ENCODE measurements around the gene CARD11. TPM values are rescaled to one million over a fixed set of nuclear protein-coding genes. Genes with fewer than 3 reads are reported as not detected.

Gene CARD11
- total and polyA plus RNA-seq, 2 donors (not counting 1 experiment from before 2014, with no cell fraction given), result 0.02 TPM; not detected in 1

- Histone ChIP-seq H3K79me2 (ENCODE audit: control insufficient read depth, insufficient read depth, low read length) (no peaks in the 10 kb centered on the region), H3K4me1 (ENCODE audit: control insufficient read depth, extremely low read depth, insufficient read depth, low read length) (no peaks in the 10 kb centered on the region), H4K20me1 (ENCODE audit: control insufficient read depth, extremely low read depth, insufficient read depth, low read length) (no peaks in the 10 kb centered on the region), H3K9me3 (ENCODE audit: control insufficient read depth, insufficient read depth, low read depth, low read length) (no peaks in the 10 kb centered on the region), H3K27me3 (ENCODE audit: control insufficient read depth, insufficient read depth, low read length) (no peaks in the 10 kb centered on the region), H3K9ac (ENCODE audit: insufficient read depth, low read length) (no peak overlapping the region), H3K4me3 (replicated peaks in 1 of 4; ENCODE audit: control extremely low read depth in 1 of 4, insufficient read depth in 1 of 4, low read depth in 3 of 4, low read length in 4 of 4) (no peak overlapping the region), H3K4me2 (ENCODE audit: extremely low read depth, insufficient read depth, low read length) (no peak overlapping the region), H3K36me3 (ENCODE audit: control insufficient read depth, insufficient read depth, low read length) (no peaks in the 10 kb centered on the region), H2AFZ (ENCODE audit: low read length) (no peak overlapping the region), H3K27ac (ENCODE audit: insufficient read depth, low read length) (no peak overlapping the region)
- TF ChIP-seq EZH2 (IDR thresholded peaks at IDR 0.05; ENCODE audit: low read length, missing control alignments), result no peak
- no peak for TF ChIP-seq CTCF (conservative IDR thresholded peaks at IDR 0.05 in 1 of 2, IDR thresholded peaks at IDR 0.05 in 1 of 2; ENCODE audit: low read depth in 1 of 2, low read length in 2 of 2)
- no peak for DNase-seq (ENCODE audit: low read depth in 2 of 2)
Measured at GRCh38 chr7:3078514-3078913, 34.8 kb upstream of the CARD11 start.

- no peak overlapping the region for H2AFZ ChIP-seq (ENCODE audit: low read length)
- H3K4me3 ChIP-seq (replicated peaks in 1 of 4; ENCODE audit: control extremely low read depth in 1 of 4, insufficient read depth in 1 of 4, low read depth in 3 of 4, low read length in 4 of 4), result no peak overlapping the region
- no peak for DNase-seq (ENCODE audit: low read depth in 2 of 2)
- no peaks in the 10 kb centered on the region for H3K27me3 ChIP-seq (ENCODE audit: control insufficient read depth, insufficient read depth, low read length)
- H3K4me2 ChIP-seq (ENCODE audit: extremely low read depth, insufficient read depth, low read length), result no peak overlapping the region
- H3K27ac ChIP-seq (ENCODE audit: insufficient read depth, low read length), result no peak overlapping the region
- H3K79me2 ChIP-seq (ENCODE audit: control insufficient read depth, insufficient read depth, low read length), result no peaks in the 10 kb centered on the region
- TF ChIP-seq EZH2 (IDR thresholded peaks at IDR 0.05; ENCODE audit: low read length, missing control alignments) (no peak), CTCF (conservative IDR thresholded peaks at IDR 0.05 in 1 of 2, IDR thresholded peaks at IDR 0.05 in 1 of 2; ENCODE audit: low read depth in 1 of 2, low read length in 2 of 2) (no peak)
- H3K9ac ChIP-seq (ENCODE audit: insufficient read depth, low read length), result no peak overlapping the region
- no peaks in the 10 kb centered on the region for H4K20me1 ChIP-seq (ENCODE audit: control insufficient read depth, extremely low read depth, insufficient read depth, low read length)
- H3K9me3 ChIP-seq (ENCODE audit: control insufficient read depth, insufficient read depth, low read depth, low read length), result no peaks in the 10 kb centered on the region
- no peaks in the 10 kb centered on the region for H3K36me3 ChIP-seq (ENCODE audit: control insufficient read depth, insufficient read depth, low read length)
- H3K4me1 ChIP-seq (ENCODE audit: control insufficient read depth, extremely low read depth, insufficient read depth, low read length), result no peaks in the 10 kb centered on the region
Measured at GRCh38 chr7:3076700-3077099, 33.0 kb upstream of the CARD11 start.

- H3K27ac ChIP-seq (ENCODE audit: insufficient read depth, low read length), result no peak overlapping the region
- no peak overlapping the region for H2AFZ ChIP-seq (ENCODE audit: low read length)
- H3K9ac ChIP-seq (ENCODE audit: insufficient read depth, low read length), result no peak overlapping the region
- H3K4me1 ChIP-seq (ENCODE audit: control insufficient read depth, extremely low read depth, insufficient read depth, low read length), result no peaks in the 10 kb centered on the region
- H3K9me3 ChIP-seq (ENCODE audit: control insufficient read depth, insufficient read depth, low read depth, low read length), result no peaks in the 10 kb centered on the region
- no peak for DNase-seq (ENCODE audit: low read depth in 2 of 2)
- no peak overlapping the region for H3K4me2 ChIP-seq (ENCODE audit: extremely low read depth, insufficient read depth, low read length)
- no peak for TF ChIP-seq CTCF (conservative IDR thresholded peaks at IDR 0.05 in 1 of 2, IDR thresholded peaks at IDR 0.05 in 1 of 2; ENCODE audit: low read depth in 1 of 2, low read length in 2 of 2)
- TF ChIP-seq EZH2 (IDR thresholded peaks at IDR 0.05; ENCODE audit: low read length, missing control alignments), result no peak
- no peaks in the 10 kb centered on the region for H4K20me1 ChIP-seq (ENCODE audit: control insufficient read depth, extremely low read depth, insufficient read depth, low read length)
- no peaks in the 10 kb centered on the region for H3K79me2 ChIP-seq (ENCODE audit: control insufficient read depth, insufficient read depth, low read length)
- no peak overlapping the region for H3K4me3 ChIP-seq (replicated peaks in 1 of 4; ENCODE audit: control extremely low read depth in 1 of 4, insufficient read depth in 1 of 4, low read depth in 3 of 4, low read length in 4 of 4)
- no peaks in the 10 kb centered on the region for H3K27me3 ChIP-seq (ENCODE audit: control insufficient read depth, insufficient read depth, low read length)
- no peaks in the 10 kb centered on the region for H3K36me3 ChIP-seq (ENCODE audit: control insufficient read depth, insufficient read depth, low read length)
Measured at GRCh38 chr7:3076163-3076562, 32.5 kb upstream of the CARD11 start.

Data from fibroblast of lung (primary cell).